Right renal pelvis (tissue), 4 donors: Measurements from ENCODE around the gene SZT2. TPM values are rescaled to one million over a fixed set of nuclear protein-coding genes. Genes with fewer than 3 reads are reported as not detected.

Experiments
- DNase-seq, 4 donors: peaks; one replicate each; pipeline ENCODE4 v3.0.0-alpha.2; 2013; ENCODE audit warnings: low read depth in 4 of 4, low spot score in 3 of 4, missing footprints in 1 of 4
- polyA plus RNA-seq, 4 donors: library from polyadenylated mRNA; unstranded; fragments of 120-200 nt; gene quantifications; one replicate each; pipeline ENCODE4 v1.2.1, GENCODE V29; 2013; ENCODE audit not compliant: insufficient read length in 4 of 4

Gene SZT2
- polyA plus RNA-seq: 10 to 100 TPM; 17.8 to 22.7 (median 20.2) TPM

GRCh38 chr1:43389326-43390313 lies at the start of gene SZT2, which contains the start of gene MED8:
Gene SZT2, plus strand, starts transcription at chr1:43389899. Its CDS starts 70 bp downstream, at chr1:43389969.
Gene MED8, minus strand, starts transcription at chr1:43389800. Its CDS starts 36 bp downstream, at chr1:43389764.
- DNase-seq: peak; percentile 90 to 94 (median 92)

- DNase-seq: no peak
Measured at GRCh38 chr1:43340559-43340958, 49.1 kb upstream of the SZT2 start.

- DNase-seq: no peak
Measured at GRCh38 chr1:43344267-43344850, 45.3 kb upstream of the SZT2 start.

GRCh38 chr1:43345120-43345519 lies 44.6 kb upstream of the SZT2 start:
- DNase-seq: no peak

GRCh38 chr1:43346636-43347035 lies 43.1 kb upstream of the SZT2 start:
- DNase-seq: no peak

- no peak for DNase-seq
Measured at GRCh38 chr1:43348343-43348808, 41.3 kb upstream of the SZT2 start.

- DNase-seq: peak; percentile 64 to 75 (median 70)
Measured at GRCh38 chr1:43348809-43349593, 40.7 kb upstream of the SZT2 start.

GRCh38 chr1:43349594-43350306 lies 39.9 kb upstream of the SZT2 start:
- peak in 1 of 4 donors; percentile 18 for DNase-seq

- DNase-seq: no peak
Measured at GRCh38 chr1:43350976-43351375, 38.7 kb upstream of the SZT2 start.

GRCh38 chr1:43351421-43352350 lies 38.0 kb upstream of the SZT2 start:
- DNase-seq: no peak

GRCh38 chr1:43352351-43352705 lies 37.4 kb upstream of the SZT2 start:
- DNase-seq: no peak

- DNase-seq: no peak
Measured at GRCh38 chr1:43352881-43353280, 36.8 kb upstream of the SZT2 start.

- DNase-seq: no peak
Measured at GRCh38 chr1:43354471-43354870, 35.2 kb upstream of the SZT2 start.

GRCh38 chr1:43354936-43355335 lies 34.8 kb upstream of the SZT2 start:
- no peak for DNase-seq

GRCh38 chr1:43357251-43357650 lies 32.4 kb upstream of the SZT2 start:
- DNase-seq: no peak

- DNase-seq: no peak
Measured at GRCh38 chr1:43358121-43358745, 31.5 kb upstream of the SZT2 start.

- DNase-seq: peak; percentile 90 to 96 (median 94)
Measured at GRCh38 chr1:43358746-43359693, 30.7 kb upstream of the SZT2 start, which contains the start of gene CDC20. Gene CDC20, plus strand, starts transcription at chr1:43358981. Its CDS starts 235 bp downstream, at chr1:43359216.
